ENCODE data around the gene NFYB.

NFYB gene

DNA sequence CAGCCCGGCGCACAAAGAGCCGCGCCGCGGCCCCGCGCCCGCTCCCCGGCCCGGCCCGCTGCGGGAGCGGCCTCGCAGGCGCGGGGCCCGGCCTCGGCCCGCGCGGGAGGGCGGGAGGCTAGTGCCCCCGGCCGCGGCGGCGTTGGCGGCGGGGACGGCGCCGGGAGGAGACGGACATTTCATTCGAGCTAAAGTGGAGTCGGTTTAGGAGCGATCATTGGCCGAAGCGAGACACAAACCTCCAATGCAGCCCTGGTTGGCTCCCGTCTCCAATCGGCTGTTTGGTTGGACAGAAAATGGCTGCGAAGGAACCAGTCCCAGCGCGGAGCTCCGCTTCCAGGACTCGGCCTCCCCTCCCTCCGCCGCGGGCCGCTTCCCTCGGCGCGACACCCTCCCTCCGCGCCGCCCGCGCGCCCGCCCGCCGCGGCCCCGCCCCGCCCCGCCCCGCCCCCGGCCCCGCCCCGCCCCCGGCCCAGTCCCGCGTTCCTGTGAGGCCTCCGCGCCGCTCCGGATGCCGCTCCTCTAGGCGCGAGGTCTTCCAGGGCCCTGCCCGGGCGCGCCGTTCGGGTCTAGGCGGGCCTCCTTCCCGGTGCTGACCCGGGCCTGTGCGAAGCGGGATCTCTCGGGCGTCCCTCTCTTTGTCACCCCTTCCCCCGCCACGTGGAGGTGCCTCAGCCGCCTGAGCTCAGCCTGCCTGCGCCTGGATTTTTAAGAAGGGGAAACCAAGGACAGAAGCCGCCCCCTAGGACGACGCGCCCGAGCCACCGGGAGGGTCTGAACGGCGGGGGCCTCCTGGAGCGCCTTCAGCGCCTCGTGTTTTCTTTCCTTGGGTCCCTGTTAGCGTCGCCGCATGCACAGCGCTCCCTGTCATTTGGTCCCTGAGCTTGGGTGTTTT, at the start of gene NFYB:
TSS of gene NFYB (minus strand) at position 309 of the 895 bp plus-strand sequence. CDS start 2,757 bp downstream, outside the sequence.
- Histone ChIP-seq H3K27me3 (replicated peaks) (no peaks in the 10 kb centered on the region), H3K4me3 (ENCODE audit: low read depth, low read length) (peak within 1 kb of the TSS; percentile 82), H3K36me3 (replicated peaks) (peaks cover 2% of the 10 kb centered on the region), H3K27ac (peak within 1 kb of the TSS; percentile 61)
- TF ChIP-seq, protein P1, sequence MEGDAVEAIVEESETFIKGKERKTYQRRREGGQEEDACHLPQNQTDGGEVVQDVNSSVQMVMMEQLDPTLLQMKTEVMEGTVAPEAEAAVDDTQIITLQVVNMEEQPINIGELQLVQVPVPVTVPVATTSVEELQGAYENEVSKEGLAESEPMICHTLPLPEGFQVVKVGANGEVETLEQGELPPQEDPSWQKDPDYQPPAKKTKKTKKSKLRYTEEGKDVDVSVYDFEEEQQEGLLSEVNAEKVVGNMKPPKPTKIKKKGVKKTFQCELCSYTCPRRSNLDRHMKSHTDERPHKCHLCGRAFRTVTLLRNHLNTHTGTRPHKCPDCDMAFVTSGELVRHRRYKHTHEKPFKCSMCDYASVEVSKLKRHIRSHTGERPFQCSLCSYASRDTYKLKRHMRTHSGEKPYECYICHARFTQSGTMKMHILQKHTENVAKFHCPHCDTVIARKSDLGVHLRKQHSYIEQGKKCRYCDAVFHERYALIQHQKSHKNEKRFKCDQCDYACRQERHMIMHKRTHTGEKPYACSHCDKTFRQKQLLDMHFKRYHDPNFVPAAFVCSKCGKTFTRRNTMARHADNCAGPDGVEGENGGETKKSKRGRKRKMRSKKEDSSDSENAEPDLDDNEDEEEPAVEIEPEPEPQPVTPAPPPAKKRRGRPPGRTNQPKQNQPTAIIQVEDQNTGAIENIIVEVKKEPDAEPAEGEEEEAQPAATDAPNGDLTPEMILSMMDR (IDR thresholded peaks at IDR 0.05; ENCODE audit: low read depth, low read length, missing control alignments): no peak
- peak; percentile 97 for DNase-seq
- in situ Hi-C loops (cut with HindIII; ENCODE audit: low pct_ligation_motif_present, low sequenced_read_pairs): no loop called here

DNA sequence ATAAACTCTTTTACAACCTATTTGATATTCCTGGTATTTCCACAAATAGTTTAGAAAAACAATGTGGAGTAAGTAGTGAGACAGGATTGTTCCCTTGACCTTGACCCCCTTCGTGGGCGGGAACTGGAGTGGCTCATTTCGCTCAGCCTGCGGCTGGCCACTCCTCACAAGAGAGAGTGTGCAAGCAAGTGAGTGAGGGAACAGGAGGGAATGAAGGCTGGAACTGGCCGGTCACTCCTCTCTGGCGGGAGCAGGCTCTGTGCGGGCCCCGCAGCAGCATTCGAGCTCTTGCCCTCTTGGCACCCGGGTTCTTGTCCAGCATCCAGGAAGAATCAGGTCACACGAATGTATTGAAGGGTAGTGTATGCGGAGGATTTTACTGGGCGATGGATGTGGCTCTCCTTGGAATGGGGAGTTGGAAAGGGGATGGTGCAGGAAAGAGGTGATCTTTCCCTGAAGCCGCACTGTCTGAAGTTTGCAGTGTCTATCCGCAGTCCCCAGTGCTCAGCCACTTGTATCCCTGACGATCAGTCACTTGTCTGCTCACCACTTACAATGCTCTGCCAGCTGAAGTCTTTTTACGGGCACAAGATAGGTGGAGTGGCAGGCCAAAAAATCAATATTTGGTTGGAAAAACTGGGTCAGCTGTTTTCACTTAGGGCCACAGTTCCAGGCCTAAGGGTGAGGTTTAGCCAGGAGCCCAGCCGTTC, 49.6 kb upstream of the NFYB start:
- no peak for DNase-seq
- no peaks in the 10 kb centered on the region for H3K27me3 ChIP-seq (replicated peaks)
- in situ Hi-C loops (cut with HindIII; ENCODE audit: low pct_ligation_motif_present, low sequenced_read_pairs): no loop called here
- H3K36me3 ChIP-seq (replicated peaks): no peaks in the 10 kb centered on the region
- H3K27ac ChIP-seq: no peak overlapping the region
- TF ChIP-seq, protein P1 (IDR thresholded peaks at IDR 0.05; ENCODE audit: low read depth, low read length, missing control alignments): no peak
- no peak overlapping the region for H3K4me3 ChIP-seq (ENCODE audit: low read depth, low read length)

DNA sequence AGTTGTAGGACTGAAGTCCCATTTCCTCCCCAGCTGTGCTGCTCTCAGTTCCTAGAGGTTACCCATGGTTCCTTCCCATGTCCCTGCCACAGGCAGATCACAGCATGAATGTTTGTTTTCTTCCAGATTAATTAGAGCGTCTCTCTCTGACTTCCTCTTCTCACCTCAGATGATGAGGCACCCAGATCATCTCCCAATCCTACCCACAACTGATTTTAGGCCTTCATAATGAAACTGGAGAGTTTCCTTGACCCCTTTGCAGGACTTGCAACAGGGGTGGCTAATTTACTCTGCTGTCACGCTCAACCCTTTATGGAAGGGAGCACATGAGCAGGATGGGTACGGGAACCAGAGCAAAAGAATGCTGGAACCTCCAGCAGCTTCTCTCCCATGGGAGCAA, 45.4 kb upstream of the NFYB start:
- TF ChIP-seq, protein P1 (IDR thresholded peaks at IDR 0.05; ENCODE audit: low read depth, low read length, missing control alignments): no peak
- Histone ChIP-seq H3K27ac (peak overlapping the region; percentile 23), H3K27me3 (replicated peaks) (no peaks in the 10 kb centered on the region), H3K4me3 (ENCODE audit: low read depth, low read length) (no peak overlapping the region), H3K36me3 (replicated peaks) (no peaks in the 10 kb centered on the region)
- DNase-seq: no peak
- in situ Hi-C loops (cut with HindIII; ENCODE audit: low pct_ligation_motif_present, low sequenced_read_pairs): no loop called here

DNA sequence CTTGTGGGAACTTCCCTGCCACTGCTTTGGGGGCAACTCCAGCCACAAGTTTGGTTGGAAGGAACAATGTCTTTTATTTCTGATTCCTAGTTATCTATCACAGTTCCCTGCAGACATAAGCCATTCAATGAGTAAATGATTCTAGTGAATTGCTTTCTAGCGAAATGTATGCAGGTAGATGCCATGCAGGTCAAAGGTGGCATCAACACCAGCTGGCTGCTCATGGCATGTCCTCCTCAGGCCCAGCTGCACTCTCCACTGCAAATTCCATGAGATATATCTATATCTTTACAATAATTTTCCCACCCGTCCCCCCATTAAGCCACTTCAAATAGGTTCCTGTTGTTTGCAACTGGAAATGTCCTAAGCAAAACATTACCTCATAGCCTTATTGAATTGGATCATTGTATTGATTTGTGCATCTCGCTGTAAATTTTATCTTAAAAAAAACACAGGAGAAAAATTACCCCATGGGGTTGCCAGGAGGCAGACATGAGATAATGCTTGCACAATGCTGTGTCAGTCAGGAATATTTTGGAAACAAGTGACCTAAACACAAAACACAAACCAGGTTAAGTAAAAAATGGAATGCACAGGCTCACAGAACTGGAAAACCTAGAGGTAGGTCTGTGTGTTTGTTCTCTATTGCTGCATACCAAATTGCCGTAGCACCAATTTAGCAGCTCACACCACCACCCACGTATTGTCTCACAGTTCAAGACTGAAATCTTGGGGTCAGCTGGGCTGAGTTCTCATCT, 44.8 kb upstream of the NFYB start:
- Histone ChIP-seq H3K27me3 (replicated peaks) (no peaks in the 10 kb centered on the region), H3K4me3 (ENCODE audit: low read depth, low read length) (no peak overlapping the region), H3K36me3 (replicated peaks) (no peaks in the 10 kb centered on the region), H3K27ac (peak overlapping the region; percentile 71)
- in situ Hi-C loops (cut with HindIII; ENCODE audit: low pct_ligation_motif_present, low sequenced_read_pairs): no loop called here
- peak; percentile 15 for DNase-seq
- TF ChIP-seq, protein P1 (IDR thresholded peaks at IDR 0.05; ENCODE audit: low read depth, low read length, missing control alignments): no peak

DNA sequence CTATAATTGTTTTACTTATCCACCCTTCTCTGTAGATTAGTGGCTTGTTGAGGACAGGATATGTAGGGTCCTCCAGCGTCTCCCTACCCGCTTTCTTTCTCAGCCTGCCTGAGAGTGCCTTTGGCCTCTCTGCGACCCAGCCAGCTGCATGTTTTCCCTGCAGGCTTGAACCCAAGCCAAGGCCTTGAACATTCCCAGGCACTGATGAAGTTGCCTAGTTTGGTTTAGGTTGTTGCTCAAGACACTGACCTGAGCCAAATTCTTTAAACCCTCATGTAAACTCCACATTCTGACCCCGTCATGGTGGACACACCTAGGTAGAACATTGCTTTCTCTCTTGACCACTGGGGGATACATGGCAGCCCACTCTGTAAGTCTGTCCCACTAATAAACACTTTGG, 44.1 kb upstream of the NFYB start:
- TF ChIP-seq, protein P1 (IDR thresholded peaks at IDR 0.05; ENCODE audit: low read depth, low read length, missing control alignments): peak; percentile 24
- DNase-seq: peak; percentile 82
- no peak overlapping the region for H3K4me3 ChIP-seq (ENCODE audit: low read depth, low read length)
- H3K27me3 ChIP-seq (replicated peaks): no peaks in the 10 kb centered on the region
- H3K27ac ChIP-seq: peak overlapping the region; percentile 71
- in situ Hi-C loops (cut with HindIII; ENCODE audit: low pct_ligation_motif_present, low sequenced_read_pairs): no loop called here
- H3K36me3 ChIP-seq (replicated peaks): no peaks in the 10 kb centered on the region
